HUDEP-2 (cell line): ENCODE data around the gene KLHL11.
A peak's percentile ranks its signal among the peaks of the same experiment; 100 is the strongest.
"Not testable (repeated sequence)": the region's sequence is repeated elsewhere in the genome, so short reads cannot be mapped to it uniquely, and the experiment has no call there.

Experiments used
- DNase-seq, 76 experiments: peaks; one replicate each; lab custom pipeline; 2025; ENCODE audit not compliant: unreplicated experiment in 76 of 76; lab: John Stamatoyannopoulos, UW

The KLHL11 gene

DNA sequence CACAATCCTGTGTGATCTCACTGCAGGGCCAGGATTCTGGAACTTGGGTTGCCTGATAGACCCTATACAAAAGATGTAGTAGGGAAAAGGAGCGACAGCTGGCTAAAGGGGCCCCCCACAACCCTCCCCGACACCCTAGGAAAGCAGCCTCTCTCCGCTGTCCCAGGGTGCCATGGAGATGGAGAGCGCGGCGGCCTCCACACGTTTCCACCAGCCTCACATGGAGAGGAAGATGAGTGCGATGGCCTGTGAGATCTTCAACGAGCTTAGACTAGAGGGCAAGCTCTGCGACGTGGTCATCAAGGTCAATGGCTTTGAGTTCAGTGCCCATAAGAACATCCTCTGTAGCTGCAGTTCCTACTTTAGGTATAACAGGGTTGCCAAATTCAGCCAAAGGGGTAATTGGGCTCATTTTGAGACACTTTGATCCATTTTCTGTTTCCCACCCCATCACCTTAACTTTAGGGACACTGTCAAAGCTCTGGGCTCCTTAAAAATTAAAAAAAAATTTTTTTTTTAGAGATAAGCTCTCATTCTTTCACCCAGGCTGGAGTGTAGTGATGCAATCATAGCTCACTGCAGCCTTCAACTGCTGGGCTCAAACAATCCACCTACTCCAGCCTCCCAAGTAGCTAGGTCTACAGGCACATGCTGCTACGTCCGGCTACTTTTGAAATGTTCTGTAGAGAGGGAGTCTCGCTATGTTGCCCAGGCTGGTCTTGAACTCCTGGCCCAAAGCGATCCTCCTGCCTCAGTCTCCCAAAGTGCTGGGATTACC, 27.3 kb downstream of the KLHL11 start, which contains the start of gene KLHL10:
KLHL10 (plus strand) TSS at position 65 of the 778 bp plus-strand sequence; CDS start at position 173, 108 bp downstream.
- no peak for DNase-seq

DNA sequence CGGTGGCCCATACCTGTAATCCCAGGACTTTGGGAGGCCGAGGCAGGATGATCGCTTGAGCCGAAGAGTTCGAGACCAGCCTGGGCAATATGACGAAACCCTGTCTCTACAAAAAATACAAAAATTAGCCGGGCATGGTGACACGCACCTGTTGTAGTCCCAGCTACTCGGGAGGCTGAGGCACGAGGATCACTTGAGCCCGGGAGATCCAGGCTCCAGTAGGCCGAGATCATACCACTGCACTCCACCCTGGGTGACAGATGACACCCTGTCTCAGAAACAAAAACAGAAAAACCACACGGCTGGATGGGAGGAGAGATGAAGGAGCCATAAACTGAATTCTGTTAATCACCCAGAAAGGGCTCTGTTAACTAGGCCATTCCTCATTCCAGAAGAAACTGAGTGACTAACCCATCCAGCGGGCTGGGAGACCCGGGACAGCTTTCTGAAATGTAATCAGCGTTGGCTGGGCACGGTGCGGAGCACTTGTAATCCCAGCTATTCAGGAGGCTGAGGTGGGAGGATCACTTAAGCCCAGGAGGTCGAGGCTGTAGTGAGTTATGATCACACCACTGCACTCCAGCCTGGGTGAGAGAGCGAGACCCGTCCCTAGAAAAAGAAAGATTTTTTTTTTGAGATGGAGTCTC, 28.6 kb downstream of the KLHL11 start:
- no peak for DNase-seq

DNA sequence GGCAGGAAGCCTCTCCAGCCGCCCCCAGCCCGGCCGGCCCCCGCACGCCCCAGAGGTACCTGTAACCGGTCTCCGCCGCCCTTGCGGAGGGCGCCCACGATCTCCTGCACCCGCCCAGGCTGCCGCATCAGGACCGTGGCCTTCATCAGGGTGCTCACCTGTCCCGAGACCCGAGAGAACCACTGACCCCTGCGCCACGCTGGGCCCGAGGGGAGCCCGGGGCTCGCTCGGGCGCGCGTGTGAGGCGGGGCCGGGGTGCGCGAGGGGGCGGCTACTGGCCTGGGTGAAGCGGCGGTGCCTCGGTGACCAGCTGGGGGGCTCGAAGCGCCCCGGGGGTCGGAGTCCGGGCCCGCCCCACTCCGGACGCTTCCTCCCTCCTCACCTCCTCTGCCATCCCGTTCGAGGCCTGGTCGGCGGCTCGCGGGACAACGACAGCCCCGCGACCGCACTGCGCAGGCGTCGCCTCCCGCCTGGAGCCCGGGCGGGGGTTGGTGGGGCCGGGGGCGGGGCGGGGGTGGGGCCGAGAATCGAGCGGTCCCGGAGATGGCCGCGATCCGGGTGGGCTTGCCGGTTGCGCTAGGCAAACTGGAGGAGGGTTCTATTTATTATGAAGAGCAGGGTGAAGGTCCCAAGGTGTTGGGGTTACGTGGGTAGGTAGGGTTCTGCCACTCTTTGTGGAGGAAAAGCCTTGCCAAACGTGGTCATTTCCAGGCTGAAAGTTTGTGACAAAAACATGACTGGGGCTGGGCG, 29.2 kb downstream of the KLHL11 start, which contains the start of gene NT5C3B:
NT5C3B (minus strand) TSS at position 433 of the 750 bp plus-strand sequence; CDS start at position 394, 39 bp downstream.
- DNase-seq: peak in 4 of 76 experiments; percentile 8 to 15 (median 13)

DNA sequence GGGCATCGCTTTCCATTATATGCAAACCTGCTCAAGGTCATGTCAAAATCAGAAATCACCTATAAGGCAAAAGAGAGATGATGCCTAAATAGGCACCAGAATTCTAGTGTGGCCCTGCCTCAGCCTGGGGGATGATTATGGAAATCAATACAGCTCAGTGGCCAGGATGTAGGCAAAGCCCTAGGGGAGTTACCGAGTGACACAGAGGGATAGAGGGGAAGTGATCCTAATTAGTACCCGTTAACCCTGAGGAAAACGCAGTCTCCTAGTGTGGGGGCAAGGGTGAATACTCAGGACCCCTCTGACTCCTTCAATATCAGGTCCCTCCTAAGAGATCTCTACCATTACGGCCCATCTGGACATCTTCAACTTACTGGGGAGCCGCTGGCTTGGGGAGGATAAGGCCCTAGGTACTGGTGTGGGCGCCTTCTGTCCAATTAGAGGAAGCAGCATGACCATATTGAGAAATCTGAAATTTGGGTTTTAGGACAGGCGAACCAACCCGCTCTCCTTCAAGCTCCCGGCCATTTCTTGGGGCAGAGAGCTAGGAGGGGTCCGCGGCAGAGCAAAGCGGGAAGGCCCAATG, 29.9 kb downstream of the KLHL11 start:
- no peak for DNase-seq

DNA sequence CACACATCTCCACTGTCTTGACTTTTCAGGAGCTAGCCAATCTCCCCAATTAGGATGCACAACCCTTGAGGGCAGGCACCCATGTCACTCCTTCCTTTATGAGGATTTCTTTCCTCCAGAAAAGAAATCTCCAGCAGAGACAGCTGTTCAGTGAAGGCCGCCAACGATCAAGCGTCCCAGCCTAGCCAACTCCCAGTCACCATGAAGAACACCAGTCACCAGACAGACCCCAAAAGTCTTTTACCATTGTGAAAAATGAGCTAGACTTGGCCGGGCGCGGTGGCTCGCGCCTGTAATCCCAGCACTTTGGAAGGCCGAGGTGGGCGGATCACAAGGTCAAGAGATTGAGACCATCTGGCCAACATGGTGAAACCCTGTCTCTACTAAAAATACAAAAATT, 35.3 kb downstream of the KLHL11 start:
- DNase-seq: not testable (repeated sequence)

DNA sequence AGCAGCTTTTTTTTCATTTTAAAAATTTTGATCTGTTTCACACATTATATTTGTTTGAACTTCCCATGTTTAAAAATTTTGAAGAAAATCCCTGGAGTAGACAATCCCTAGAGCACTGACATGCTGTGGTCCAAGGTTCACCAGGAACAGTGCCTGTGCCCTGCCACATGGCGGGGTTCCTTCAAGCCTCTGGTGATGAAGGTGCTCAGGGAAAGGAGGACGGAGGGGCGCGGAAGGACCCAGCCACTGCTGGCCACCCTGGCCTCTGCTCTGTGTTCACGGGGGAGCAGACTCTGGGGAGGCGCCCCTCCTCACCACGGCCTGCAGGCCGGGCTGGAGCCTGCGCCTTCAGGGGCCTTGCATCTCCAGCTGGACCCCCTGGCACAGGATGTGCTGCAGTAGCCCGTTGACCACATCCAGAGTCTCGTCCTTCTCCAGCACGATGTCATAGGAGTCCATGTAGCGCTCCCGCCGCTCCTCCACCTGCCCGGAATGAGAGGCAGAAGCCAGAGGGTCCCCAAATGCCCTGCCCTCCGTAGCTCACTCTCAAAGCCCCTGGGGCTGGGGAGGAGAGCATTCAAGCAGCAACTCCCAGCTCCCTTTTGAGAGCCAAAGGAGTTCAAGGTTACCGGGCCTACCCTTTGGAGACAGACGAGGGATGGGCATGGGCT, 39.9 kb downstream of the KLHL11 start:
- no peak for DNase-seq

DNA sequence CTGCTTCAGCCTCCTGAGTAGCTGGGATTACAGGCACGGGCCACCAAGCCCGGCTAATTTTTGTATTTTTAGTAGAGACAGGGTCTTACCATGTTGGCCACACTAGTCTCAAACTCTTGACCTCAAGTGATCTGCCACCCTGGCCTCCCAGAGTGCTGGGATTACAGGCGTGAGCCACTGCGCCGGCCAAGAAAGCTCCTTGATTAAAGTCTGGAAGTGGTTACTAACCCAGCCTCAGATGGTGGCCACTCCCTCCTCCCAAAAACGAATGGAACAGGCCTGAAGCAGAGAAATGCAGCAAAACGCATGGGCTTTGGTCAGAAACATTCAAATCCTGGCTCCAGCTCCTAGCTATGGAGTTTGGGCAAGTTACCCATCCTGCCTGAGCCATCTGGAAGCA, 41.1 kb downstream of the KLHL11 start:
- no peak for DNase-seq

DNA sequence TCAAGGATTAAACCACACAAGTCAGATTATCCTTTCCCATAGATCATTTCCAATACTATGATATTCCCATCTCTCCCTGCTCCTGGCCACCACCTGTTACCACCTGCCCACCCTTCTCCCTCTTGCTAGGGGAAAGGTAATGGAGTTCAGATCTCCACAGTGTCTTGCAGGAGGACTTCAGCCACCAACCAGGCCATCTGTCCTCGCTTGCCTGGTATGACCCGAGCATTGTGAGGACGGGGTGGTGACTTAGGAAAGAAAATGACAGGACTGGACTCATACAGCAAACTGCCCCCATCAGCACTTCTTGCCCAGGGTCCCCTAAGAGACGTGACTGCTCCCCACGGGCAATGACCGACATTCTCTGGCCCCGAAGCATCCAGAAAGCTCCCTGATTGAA, 41.6 kb downstream of the KLHL11 start:
- no peak for DNase-seq

DNA sequence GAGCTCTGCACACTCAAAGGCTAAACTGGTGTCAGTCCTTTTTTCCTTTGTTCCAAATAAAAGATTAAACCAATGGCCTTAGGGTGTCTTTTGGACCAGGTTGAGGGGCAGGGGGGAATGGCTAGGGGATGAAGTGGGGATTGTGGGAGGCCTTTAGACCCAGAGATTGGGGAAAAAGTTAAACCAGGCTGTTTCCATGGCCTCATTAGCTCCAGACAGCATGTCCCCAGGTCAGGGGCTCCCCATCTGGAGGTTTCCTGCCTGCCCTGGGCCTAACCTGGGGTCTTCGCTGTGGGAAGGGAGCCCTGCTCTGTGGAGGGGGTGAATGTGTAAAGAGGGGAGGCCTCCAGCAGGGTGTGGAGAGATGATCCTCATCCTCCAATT, 42.1 kb downstream of the KLHL11 start:
- DNase-seq: no peak

DNA sequence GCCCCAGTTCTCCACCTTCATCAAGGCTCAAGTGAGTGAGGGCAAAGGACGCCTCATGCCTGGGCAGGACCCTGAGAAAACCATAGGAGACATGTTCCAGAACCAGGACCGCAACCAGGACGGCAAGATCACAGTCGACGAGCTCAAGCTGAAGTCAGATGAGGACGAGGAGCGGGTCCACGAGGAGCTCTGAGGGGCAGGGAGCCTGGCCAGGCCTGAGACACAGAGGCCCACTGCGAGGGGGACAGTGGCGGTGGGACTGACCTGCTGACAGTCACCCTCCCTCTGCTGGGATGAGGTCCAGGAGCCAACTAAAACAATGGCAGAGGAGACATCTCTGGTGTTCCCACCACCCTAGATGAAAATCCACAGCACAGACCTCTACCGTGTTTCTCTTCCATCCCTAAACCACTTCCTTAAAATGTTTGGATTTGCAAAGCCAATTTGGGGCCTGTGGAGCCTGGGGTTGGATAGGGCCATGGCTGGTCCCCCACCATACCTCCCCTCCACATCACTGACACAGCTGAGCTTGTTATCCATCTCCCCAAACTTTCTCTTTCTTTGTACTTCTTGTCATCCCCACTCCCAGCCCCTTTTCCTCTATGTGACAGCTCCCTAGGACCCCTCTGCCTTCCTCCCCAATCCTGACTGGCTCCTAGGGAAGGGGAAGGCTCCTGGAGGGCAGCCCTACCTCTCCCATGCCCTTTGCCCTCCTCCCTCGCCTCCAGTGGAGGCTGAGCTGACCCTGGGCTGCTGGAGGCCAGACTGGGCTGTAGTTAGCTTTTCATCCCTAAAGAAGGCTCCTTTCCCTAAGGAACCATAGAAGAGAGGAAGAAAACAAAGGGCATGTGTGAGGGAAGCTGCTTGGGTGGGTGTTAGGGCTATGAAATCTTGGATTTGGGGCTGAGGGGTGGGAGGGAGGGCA, 42.7 kb downstream of the KLHL11 start:
- no peak for DNase-seq

DNA sequence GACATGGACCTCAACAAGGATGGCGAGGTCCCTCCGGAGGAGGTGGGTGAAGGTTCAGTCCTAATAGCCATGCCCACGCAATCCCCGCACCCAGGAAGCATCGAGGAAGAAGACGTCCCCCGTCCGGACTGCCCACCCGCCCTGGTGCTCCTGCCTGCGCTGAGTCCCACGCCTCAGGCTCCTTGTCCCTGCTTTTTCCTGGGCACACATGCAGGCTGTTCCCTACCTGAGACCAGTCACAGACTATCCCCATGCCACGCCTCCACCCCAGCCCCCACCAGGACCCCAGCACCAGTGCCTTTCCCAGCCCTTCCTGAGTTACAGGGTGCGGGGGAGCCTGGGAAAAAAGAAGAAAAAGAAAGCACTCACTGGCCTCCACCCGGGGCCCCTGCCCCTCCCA, 43.4 kb downstream of the KLHL11 start:
- no peak for DNase-seq

DNA sequence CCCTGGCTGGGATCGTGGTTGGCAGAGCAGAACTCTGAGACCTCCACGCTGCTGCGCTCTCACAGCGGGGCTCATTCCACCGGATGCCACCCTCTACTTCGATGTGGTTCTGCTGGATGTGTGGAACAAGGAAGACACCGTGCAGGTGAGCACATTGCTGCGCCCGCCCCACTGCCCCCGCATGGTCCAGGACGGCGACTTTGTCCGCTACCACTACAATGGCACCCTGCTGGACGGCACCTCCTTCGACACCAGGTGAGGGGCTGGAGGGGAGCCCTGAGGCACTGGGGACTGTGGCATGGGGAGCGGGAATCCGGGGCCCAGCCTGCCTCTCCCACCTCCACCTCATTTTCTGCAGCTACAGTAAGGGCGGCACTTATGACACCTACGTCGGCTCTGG, 47.2 kb downstream of the KLHL11 start:
- DNase-seq: no peak

DNA sequence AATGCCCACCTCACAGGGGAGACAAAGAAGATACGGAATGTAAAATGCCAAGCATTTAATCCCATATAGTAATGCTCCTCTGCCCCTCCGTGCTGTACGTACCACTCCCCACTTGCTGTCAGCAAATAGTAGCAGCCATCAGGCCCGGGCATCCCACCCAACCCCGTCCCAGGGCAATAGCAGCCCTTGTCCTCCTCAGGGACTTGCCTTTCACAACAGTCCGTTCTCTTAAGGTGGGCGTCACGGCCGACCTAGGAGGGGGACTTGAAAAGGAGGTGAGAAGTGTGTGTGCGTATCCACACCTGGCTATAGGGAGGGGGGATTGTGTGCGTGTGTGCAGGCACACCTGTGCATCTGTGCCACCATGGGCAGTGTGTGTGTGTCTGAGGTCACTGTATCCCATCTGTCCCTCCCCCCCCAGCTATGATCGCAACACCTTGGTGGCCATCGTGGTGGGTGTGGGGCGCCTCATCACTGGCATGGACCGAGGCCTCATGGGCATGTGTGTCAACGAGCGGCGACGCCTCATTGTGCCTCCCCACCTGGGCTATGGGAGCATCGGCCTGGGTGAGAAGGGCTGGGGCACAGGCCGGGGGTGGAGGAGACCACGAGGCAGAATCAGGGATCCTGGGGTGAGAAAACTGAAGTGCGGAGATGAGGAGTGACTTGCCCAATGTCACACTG, 48.4 kb downstream of the KLHL11 start:
- DNase-seq: no peak

DNA sequence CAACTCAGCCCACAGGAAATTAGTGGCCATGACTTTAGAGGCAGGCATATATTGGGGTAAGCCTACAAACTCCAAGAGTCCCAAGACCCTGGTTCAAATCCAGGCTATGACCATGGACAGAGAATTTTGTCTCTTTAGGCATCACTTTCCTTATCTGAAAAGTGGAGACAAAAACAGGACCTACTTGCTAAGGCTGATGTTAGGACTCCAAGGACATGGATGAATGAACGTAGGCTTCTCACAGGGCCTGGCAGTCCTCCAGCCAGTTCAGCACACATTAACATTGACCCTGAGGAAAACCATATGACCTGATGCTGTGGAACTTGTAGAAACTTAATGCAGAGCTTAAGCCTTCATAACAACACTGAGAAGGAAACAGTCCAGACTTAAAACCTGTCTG, 51.0 kb downstream of the KLHL11 start:
- DNase-seq: no peak

DNA sequence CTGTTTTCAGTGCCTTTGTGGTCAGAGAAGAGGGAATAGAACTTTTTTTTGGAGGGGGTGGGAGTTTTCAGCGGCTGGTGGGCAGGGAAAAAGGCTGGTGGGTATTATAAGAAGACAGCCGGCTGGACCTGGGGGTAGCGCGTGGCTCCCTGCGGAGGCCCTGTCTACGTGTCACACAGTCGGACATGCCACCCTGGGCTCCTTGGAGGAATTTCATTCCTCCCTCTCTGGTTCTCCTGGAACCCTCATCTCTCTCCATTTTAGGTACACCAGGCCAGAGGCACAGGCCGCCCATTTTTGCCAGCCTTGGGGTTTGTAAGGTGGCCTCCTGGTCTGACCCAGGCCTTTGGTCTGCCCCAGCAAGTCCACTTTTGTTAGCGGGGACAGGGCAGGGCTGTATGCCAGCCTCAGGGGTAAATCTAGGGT, 51.5 kb downstream of the KLHL11 start:
- no peak for DNase-seq

DNA sequence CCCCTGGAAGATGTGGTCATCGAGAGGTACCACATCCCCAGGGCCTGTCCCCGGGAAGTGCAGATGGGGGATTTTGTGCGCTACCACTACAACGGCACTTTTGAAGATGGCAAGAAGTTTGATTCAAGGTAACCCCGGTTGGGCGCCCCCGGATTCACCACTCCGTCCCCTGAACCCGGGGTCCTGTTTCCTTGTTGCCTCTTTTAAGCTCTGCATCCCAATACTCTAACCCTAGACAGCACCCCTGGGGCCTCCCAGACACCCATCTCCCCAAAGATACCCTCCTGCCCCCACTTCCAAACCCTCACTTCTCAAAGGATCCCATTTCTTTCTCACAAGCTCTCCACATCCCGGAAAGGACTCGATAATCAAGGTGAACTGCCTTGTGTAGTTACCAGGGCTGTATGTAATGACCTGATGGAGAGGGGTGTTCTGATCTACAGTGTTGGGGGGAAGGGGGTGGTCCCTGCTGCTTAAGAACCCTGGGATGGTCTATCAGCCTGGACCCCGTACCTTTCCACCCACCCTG, 52.0 kb downstream of the KLHL11 start:
- no peak for DNase-seq

DNA sequence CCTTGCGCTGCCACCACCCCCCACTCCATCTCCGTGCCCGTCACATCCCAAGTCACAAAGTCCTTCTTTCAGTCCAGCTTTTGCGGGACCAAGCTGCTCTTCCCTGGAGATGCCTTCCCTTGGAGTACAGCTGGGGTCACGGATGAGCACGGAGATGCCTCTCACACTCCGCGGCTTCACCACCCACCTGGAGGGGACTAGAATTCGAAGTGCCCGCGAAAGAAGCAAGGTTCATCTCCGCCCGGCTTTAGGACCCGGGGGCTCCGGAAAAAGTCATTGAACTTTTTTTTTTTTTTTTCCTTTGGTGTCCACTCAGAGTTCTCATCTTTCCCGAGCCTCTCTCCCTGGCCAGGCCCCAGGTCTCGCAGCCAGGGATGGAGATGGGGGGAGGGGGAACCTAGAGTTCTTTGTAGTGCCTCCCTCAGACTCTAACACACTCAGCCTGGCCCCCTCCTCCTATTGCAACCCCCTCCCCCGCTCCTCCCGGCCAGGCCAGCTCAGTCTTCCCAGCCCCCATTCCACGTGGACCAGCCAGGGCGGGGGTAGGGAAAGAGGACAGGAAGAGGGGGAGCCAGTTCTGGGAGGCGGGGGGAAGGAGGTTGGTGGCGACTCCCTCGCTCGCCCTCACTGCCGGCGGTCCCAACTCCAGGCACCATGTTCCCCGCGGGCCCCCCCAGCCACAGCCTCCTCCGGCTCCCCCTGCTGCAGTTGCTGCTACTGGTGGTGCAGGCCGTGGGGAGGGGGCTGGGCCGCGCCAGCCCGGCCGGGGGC, 52.7 kb downstream of the KLHL11 start, which contains the start of gene FKBP10:
FKBP10 (plus strand) TSS at position 624 of the 771 bp plus-strand sequence; CDS start at position 655, 31 bp downstream.
- DNase-seq: peak in 5 of 76 experiments; percentile 9 to 22 (median 10)
